GM06990 (cell line): ENCODE measurements around the gene AK4.

Experiments
- DNase-seq: peaks from one replicate; pipeline ENCODE4 v3.0.0-alpha.2; 2011; ENCODE audit not compliant: insufficient read length; ENCODE audit errors: extremely low read depth
- H3K27me3 ChIP-seq: replicated peaks from 2 replicates; pipeline ENCODE4 v1.6.0; 2011; ENCODE audit warnings: low read length; ENCODE audit not compliant: control insufficient read depth, insufficient read depth
- H3K36me3 ChIP-seq: 2 replicates; pipeline ENCODE4 v1.5.1; 2011; ENCODE audit warnings: low read length; ENCODE audit not compliant: control insufficient read depth, insufficient read depth
- H3K4me3 ChIP-seq: replicated peaks from 2 replicates; pipeline ENCODE4 v1.5.1; 2011; ENCODE audit warnings: low read depth, mild to moderate bottlenecking, control low read depth, low read length
- CTCF ChIP-seq: IDR thresholded peaks from 2 replicates; pipeline ENCODE4 v1.5.1; 2011; ENCODE audit warnings: low read length, control low read depth, mild to moderate bottlenecking, inconsistent platforms; ENCODE audit not compliant: insufficient read depth, poor library complexity, severe bottlenecking

AK4 gene

GRCh38 chr1:65216989-65217388 lies 69.0 kb downstream of the AK4 start:
- no peaks in the 10 kb centered on the region for H3K27me3 ChIP-seq
- no peaks in the 10 kb centered on the region for H3K36me3 ChIP-seq
- H3K4me3 ChIP-seq = no peak overlapping the region
- DNase-seq = no peak
- TF ChIP-seq CTCF = no peak

- Histone ChIP-seq H3K36me3 (no peaks in the 10 kb centered on the region), H3K27me3 (no peaks in the 10 kb centered on the region), H3K4me3 (no peak overlapping the region)
- DNase-seq = no peak
- no peak for TF ChIP-seq CTCF
Measured at GRCh38 chr1:65221638-65222339, 73.8 kb downstream of the AK4 start.

- H3K4me3 ChIP-seq = no peak overlapping the region
- TF ChIP-seq CTCF = no peak
- no peak for DNase-seq
- no peaks in the 10 kb centered on the region for H3K27me3 ChIP-seq
- H3K36me3 ChIP-seq = no peaks in the 10 kb centered on the region
Measured at GRCh38 chr1:65222340-65222940, 74.4 kb downstream of the AK4 start.

GRCh38 chr1:65224681-65225091 lies 76.7 kb downstream of the AK4 start:
- DNase-seq = no peak
- no peak for TF ChIP-seq CTCF
- Histone ChIP-seq H3K27me3 (no peaks in the 10 kb centered on the region), H3K36me3 (no peaks in the 10 kb centered on the region), H3K4me3 (no peak overlapping the region)

GRCh38 chr1:65225179-65225578 lies 77.2 kb downstream of the AK4 start:
- TF ChIP-seq CTCF = no peak
- H3K27me3 ChIP-seq = no peaks in the 10 kb centered on the region
- no peaks in the 10 kb centered on the region for H3K36me3 ChIP-seq
- no peak overlapping the region for H3K4me3 ChIP-seq
- no peak for DNase-seq
